Testis (tissue), 2 donors: Measurements from ENCODE around the gene GCNT2.
"Not testable (repeated sequence)": the region's sequence is repeated elsewhere in the genome, so short reads cannot be mapped to it uniquely, and the experiment has no call there.

Experiments
- CTCF ChIP-seq, 3 experiments: fragments of 450-650 bp in 2 of 3; fragments of 200-600 bp in 1 of 3; sonication (generic) in 1 of 3; IDR thresholded peaks; one replicate each; pipeline ENCODE4 v1.5.1; 2016 to 2019; ENCODE audit warnings: antibody characterized with exemption in 3 of 3, mild to moderate bottlenecking in 2 of 3, moderate library complexity in 1 of 3
- POLR2A ChIP-seq: fragments of 450-650 bp; IDR thresholded peaks from one replicate; pipeline ENCODE4 v1.6.1; 2017; ENCODE audit warnings: antibody characterized with exemption, mild to moderate bottlenecking, moderate library complexity

GRCh38 chr6:10665595-10665994 is 144.4 kb downstream of the GCNT2 start:
- TF ChIP-seq CTCF (IDR thresholded peaks at IDR 0.05); POLR2A: not testable (repeated sequence)
